HG02642 (cell line): ENCODE measurements around the gene ARF3.
"Not testable (repeated sequence)": the region's sequence is repeated elsewhere in the genome, so short reads cannot be mapped to it uniquely, and the experiment has no call there.

Experiments used
- ATAC-seq: cut with Tn5 transposase; IDR thresholded peaks from one replicate; pipeline ENCODE4 v1.9.1; 2021; ENCODE audit warnings: mild to moderate bottlenecking; ENCODE audit not compliant: unreplicated experiment, poor library complexity

ARF3 gene

GRCh38 chr12:48933664-48934311 lies 23.5 kb downstream of the ARF3 start:
- ATAC-seq: no peak

- ATAC-seq: no peak
These were observed 24.4 kb downstream of the ARF3 start for GRCh38 chr12:48932878-48933277.

- ATAC-seq: no peak
These were observed 26.8 kb downstream of the ARF3 start for GRCh38 chr12:48930475-48930874.

GRCh38 chr12:48929551-48929950 lies 27.7 kb downstream of the ARF3 start:
- no peak for ATAC-seq

GRCh38 chr12:48927261-48927660 lies 30.0 kb downstream of the ARF3 start:
- ATAC-seq: no peak

- peak; percentile 75 for ATAC-seq
These were observed 31.8 kb downstream of the ARF3 start, which contains the start of gene FKBP11 for GRCh38 chr12:48925304-48926011. TSS of gene FKBP11 (minus strand) at chr12:48925492. CDS start at chr12:48925428, 64 bp downstream.

- peak; percentile 87 for ATAC-seq
These were observed 32.5 kb downstream of the ARF3 start for GRCh38 chr12:48924617-48925303.

GRCh38 chr12:48923117-48923516 lies 34.2 kb downstream of the ARF3 start:
- no peak for ATAC-seq

- no peak for ATAC-seq
These were observed 39.3 kb downstream of the ARF3 start for GRCh38 chr12:48917857-48918537.

GRCh38 chr12:48910196-48910595 lies 47.1 kb downstream of the ARF3 start:
- ATAC-seq: no peak

- not testable (repeated sequence) for ATAC-seq
These were observed 47.6 kb downstream of the ARF3 start for GRCh38 chr12:48909698-48910097.

GRCh38 chr12:48907245-48907644 lies 50.0 kb downstream of the ARF3 start:
- ATAC-seq: no peak

GRCh38 chr12:48903982-48904411 lies 53.3 kb downstream of the ARF3 start:
- peak; percentile 79 for ATAC-seq

- no peak for ATAC-seq
These were observed 53.8 kb downstream of the ARF3 start for GRCh38 chr12:48903363-48903981.

- no peak for ATAC-seq
These were observed 56.0 kb downstream of the ARF3 start for GRCh38 chr12:48901278-48901677.

GRCh38 chr12:48899651-48900050 lies 57.6 kb downstream of the ARF3 start:
- ATAC-seq: no peak

- no peak for ATAC-seq
These were observed 63.0 kb downstream of the ARF3 start for GRCh38 chr12:48894271-48894670.

- ATAC-seq: peak; percentile 76
These were observed 66.4 kb downstream of the ARF3 start for GRCh38 chr12:48890657-48891418.

GRCh38 chr12:48889679-48890078 lies 67.6 kb downstream of the ARF3 start:
- ATAC-seq: no peak
